ENCODE measurements around the gene GDPD5.

Gene GDPD5

DNA sequence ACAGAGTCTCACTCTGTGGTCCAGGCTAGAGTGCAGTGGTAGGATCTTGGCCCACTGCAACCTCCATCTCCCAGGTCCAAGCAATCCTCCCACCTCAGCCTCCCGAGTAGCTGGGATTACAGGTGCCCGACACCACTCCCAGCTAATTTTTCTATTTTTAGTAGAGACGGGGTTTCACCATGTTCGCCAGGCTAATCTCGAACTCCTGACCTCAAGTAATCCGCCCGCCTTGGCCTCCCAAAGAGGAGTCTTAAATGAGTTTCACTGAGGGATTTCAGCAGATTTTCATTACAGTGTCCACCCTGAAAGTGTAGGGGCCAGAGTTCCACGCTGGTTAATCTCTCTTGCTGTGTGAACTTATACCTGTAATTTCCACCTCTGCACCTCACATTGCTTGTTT lies 126.8 kb downstream of the GDPD5 start:
- 86% methylated on average over 8 of the region's 8 CpGs for WGBS
- H3K27me3 ChIP-seq (ENCODE audit: insufficient read depth, low read length), result no peaks in the 10 kb centered on the region
- H3K4me3 ChIP-seq (ENCODE audit: low read length), result peak overlapping the region; percentile 97
- no peaks in the 10 kb centered on the region for H3K9me3 ChIP-seq (ENCODE audit: insufficient read depth, low read depth, low read length)
- H3K27ac ChIP-seq (ENCODE audit: low read depth, low read length), result no peak overlapping the region
- H3K9ac ChIP-seq (ENCODE audit: low read depth, low read length), result no peak overlapping the region
- H3K36me3 ChIP-seq (ENCODE audit: insufficient read depth, low read length), result peaks cover 42% of the 10 kb centered on the region
- H3K4me1 ChIP-seq (ENCODE audit: insufficient read depth, low read length), result peaks cover 15% of the 10 kb centered on the region

DNA sequence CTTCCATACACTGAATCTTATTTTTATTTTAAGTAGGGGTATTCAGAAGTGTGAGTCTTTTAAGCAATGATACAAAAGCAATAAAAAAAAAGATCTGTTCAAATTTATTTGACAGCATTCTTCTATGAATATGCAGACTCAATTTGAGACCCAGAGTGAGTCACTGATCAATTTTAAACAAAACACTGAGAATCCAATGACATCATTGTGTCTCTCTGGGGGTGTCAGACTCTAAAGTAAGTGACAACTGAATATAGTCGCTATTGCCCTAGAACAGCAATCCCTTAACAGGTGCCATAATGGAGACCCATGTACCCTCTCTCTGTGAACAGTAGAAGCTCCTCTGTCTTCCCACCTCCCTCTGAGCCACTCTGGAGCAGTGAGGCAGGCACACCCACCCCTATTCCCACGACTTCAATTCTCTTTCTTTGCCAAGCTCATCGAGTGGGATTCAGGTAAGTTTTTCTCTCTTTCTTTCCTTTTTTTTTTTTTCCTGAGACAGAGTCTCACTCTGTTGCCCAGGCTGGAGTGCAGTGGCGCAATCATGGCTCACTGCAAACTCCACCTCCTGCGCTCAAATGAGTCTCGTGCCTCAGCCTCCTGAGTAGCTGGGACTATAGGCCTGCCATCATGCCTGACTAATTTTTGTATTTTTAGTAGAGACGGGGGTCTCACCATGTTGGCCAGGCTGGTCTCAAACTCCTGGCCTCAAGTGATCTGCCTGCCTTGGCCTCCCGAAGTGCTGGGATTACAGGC lies 131.5 kb downstream of the GDPD5 start:
- Histone ChIP-seq H3K27ac (ENCODE audit: low read depth, low read length) (no peak overlapping the region), H3K27me3 (ENCODE audit: insufficient read depth, low read length) (no peaks in the 10 kb centered on the region), H3K4me3 (ENCODE audit: low read length) (no peak overlapping the region), H3K9me3 (ENCODE audit: insufficient read depth, low read depth, low read length) (no peaks in the 10 kb centered on the region), H3K36me3 (ENCODE audit: insufficient read depth, low read length) (no peaks in the 10 kb centered on the region), H3K9ac (ENCODE audit: low read depth, low read length) (no peak overlapping the region), H3K4me1 (ENCODE audit: insufficient read depth, low read length) (no peaks in the 10 kb centered on the region)
- 77% methylated on average over 8 of the region's 8 CpGs for WGBS

DNA sequence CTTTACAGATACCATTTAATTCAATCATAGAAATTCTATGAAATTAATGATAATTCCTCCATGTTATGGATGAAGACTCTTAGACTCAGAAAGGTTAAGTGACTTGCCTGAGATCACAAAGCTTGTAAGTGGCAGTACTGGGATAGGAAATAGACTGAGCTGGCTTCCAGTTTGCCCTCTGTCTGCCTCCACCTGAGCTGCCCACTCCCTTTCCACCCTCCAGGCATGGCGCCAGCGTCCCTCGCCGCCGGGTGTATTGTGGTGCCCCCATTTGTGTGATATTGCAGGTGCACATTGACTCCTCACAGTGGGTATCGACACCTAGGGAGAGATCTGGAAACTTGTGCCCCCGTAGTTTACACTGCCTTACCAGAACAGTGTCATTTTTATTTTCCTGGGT lies 135.8 kb downstream of the GDPD5 start:
- H3K9me3 ChIP-seq (ENCODE audit: insufficient read depth, low read depth, low read length), result no peaks in the 10 kb centered on the region
- H3K27me3 ChIP-seq (ENCODE audit: insufficient read depth, low read length), result no peaks in the 10 kb centered on the region
- H3K9ac ChIP-seq (ENCODE audit: low read depth, low read length), result no peak overlapping the region
- H3K4me3 ChIP-seq (ENCODE audit: low read length), result no peak overlapping the region
- H3K4me1 ChIP-seq (ENCODE audit: insufficient read depth, low read length), result 0 out of 2 replicates have a peak, but pooled peaks cover 6% of the 10 kb centered on the region
- no peaks in the 10 kb centered on the region for H3K36me3 ChIP-seq (ENCODE audit: insufficient read depth, low read length)
- WGBS, result 96% methylated on average over 7 of the region's 7 CpGs
- no peak overlapping the region for H3K27ac ChIP-seq (ENCODE audit: low read depth, low read length)

DNA sequence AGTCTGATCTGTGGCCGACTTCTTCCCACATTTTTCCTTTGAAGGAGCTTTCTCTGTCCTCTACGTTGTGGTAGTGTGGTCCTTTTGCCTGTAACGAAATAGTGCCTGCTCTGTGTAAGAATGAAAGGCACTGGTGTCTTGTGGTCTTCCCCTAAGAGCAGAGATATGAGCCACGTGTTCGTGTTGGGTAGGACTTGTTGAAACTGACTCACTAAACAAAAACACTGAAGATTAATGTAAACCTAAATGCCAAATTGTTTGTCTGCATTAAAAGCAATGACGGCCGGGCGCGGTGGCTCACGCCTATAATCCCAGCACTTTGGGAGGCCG lies 136.5 kb downstream of the GDPD5 start:
- Histone ChIP-seq H3K4me3 (ENCODE audit: low read length) (no peak overlapping the region), H3K27me3 (ENCODE audit: insufficient read depth, low read length) (no peaks in the 10 kb centered on the region), H3K27ac (ENCODE audit: low read depth, low read length) (no peak overlapping the region), H3K9me3 (ENCODE audit: insufficient read depth, low read depth, low read length) (no peaks in the 10 kb centered on the region), H3K36me3 (ENCODE audit: insufficient read depth, low read length) (no peaks in the 10 kb centered on the region), H3K9ac (ENCODE audit: low read depth, low read length) (no peak overlapping the region), H3K4me1 (ENCODE audit: insufficient read depth, low read length) (0 out of 2 replicates have a peak, but pooled peaks cover 6% of the 10 kb centered on the region)
- 94% methylated on average over 11 of the region's 11 CpGs for WGBS

DNA sequence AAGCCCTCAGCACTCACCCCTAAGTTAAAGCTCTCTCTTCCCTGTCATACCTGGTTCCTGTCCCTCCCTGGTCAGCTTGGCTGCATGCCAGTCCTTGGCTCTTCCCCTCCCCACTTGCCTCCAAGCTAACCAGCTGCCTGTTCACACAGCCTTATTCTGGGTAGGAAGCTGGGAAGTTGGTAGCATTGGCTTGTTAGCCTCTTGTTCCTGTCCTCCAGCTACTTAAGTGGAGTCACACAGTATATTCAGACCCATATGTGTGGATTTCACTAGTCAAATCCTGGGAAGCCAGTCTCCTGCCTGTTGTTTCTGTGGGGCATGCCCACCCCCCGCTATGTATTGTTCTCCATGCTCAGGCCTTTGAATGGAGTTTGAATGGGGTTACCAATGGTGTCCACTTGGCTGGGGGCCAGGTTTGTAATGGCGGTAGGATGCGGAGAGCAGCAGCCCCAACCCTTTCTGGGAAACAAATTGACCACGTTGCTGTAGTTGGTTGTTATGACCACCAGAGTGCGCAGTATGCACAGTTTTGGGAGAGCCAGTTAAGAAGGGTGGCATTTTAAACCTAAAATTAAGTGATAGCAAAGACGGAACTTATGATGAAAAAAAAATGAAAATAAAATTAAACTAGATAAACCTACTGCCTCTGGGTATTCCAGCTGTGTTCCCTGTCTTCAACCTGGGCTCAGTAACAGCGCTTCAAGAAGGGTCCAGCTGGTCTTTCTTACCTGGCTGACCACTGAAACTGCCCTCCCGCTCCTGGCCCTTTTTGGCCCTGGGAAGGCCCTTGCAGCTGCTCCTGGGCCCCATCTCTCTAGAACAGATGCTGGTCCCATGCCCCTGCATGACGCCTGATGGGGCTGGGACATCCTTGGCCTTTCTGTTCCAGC lies 137.1 kb downstream of the GDPD5 start:
- Histone ChIP-seq H3K9me3 (ENCODE audit: insufficient read depth, low read depth, low read length) (no peaks in the 10 kb centered on the region), H3K4me3 (ENCODE audit: low read length) (no peak overlapping the region), H3K27ac (ENCODE audit: low read depth, low read length) (peak overlapping the region; percentile 24; the same call in 1 of the 2 replicates), H3K9ac (ENCODE audit: low read depth, low read length) (no peak overlapping the region), H3K27me3 (ENCODE audit: insufficient read depth, low read length) (no peaks in the 10 kb centered on the region), H3K36me3 (ENCODE audit: insufficient read depth, low read length) (no peaks in the 10 kb centered on the region), H3K4me1 (ENCODE audit: insufficient read depth, low read length) (0 out of 2 replicates have a peak, but pooled peaks cover 6% of the 10 kb centered on the region)
- 32% methylated on average over 8 of the region's 9 CpGs for WGBS

DNA sequence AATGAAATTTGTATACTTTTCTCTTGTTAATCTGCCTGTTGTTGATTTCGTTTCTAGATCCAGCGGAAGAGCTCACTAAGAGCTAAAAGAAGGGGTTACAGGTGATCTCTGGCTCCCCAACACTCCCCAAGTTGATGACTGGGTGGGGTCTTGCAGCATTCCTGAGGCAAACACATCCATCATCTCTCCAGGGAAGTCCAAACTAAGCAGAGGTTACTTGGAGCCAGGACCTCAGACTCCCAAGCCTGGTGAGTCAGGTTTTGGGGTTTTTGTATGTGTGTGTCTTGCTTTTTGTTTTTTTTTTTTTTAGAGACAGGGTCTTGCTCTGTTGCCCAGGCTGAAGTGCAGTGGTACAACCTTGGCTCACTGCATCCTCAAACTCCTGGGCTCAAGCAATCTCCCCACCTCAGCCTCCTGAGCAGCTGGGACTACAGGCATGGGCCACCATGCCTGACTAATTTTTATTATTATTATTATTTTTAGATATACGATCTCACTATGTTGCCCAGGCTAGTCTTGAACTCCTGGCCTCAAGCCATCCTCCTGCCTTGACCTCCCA lies 137.9 kb downstream of the GDPD5 start:
- Histone ChIP-seq H3K4me3 (ENCODE audit: low read length) (no peak overlapping the region), H3K27ac (ENCODE audit: low read depth, low read length) (no peak overlapping the region), H3K9me3 (ENCODE audit: insufficient read depth, low read depth, low read length) (no peaks in the 10 kb centered on the region), H3K4me1 (ENCODE audit: insufficient read depth, low read length) (peaks cover 9% of the 10 kb centered on the region; the same call in 1 of the 2 replicates), H3K36me3 (ENCODE audit: insufficient read depth, low read length) (no peaks in the 10 kb centered on the region), H3K9ac (ENCODE audit: low read depth, low read length) (no peak overlapping the region), H3K27me3 (ENCODE audit: insufficient read depth, low read length) (no peaks in the 10 kb centered on the region)
- WGBS, result 89% methylated on average over 2 of the region's 3 CpGs

DNA sequence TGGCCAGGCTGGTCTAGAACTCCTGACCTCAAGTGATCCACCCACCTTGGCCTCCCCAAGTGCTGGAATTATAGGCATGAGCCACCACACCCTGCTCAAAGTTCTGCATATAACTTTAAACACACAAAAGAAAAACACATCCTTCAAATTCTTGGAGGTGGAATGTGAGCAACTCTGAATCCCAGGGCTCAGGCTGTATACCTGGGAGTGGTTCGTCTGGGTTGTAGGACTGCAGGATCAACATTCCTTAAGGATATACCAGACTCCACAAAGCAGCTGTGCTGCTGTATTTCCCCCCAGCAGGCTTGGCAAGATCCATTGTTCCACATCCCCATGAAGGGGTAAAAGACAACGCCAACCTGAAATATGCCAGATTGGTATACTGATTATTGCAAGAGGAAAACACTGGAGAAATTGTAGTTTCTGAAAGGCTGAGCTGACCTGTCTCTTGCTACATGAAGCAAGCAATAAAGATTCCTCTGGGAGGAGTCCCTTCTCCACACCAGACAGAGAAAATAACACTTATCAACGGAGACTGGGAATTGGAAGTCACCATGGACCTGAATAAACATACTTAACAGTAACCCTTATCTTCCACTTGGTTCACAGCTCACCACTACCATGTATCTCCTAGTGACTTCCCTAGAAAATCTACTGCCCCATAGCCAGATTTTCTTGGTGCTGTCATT lies 138.7 kb downstream of the GDPD5 start:
- WGBS, result 77% methylated on average over 3 of the region's 3 CpGs

More for the DNA sequence above, 138.7 kb downstream of the GDPD5 start:
- Histone ChIP-seq H3K36me3 (ENCODE audit: insufficient read depth, low read length) (no peaks in the 10 kb centered on the region), H3K27ac (ENCODE audit: low read depth, low read length) (no peak overlapping the region), H3K4me1 (ENCODE audit: insufficient read depth, low read length) (peaks cover 9% of the 10 kb centered on the region; the same call in 1 of the 2 replicates), H3K4me3 (ENCODE audit: low read length) (no peak overlapping the region), H3K27me3 (ENCODE audit: insufficient read depth, low read length) (no peaks in the 10 kb centered on the region), H3K9ac (ENCODE audit: low read depth, low read length) (no peak overlapping the region), H3K9me3 (ENCODE audit: insufficient read depth, low read depth, low read length) (no peaks in the 10 kb centered on the region)
